Glomerular visceral epithelial cell (primary cell): ENCODE results near the gene COA8.

ENCODE experiments used
- DNase-seq: peaks from one replicate; pipeline ENCODE4 v3.0.0-alpha.2; 2016; ENCODE audit errors: extremely low spot score

COA8 gene

GRCh38 chr14:103536693-103537092 lies 26.1 kb upstream of the COA8 start:
- no peak for DNase-seq

GRCh38 chr14:103537175-103537990 lies 25.4 kb upstream of the COA8 start:
- no peak for DNase-seq

GRCh38 chr14:103538291-103539055 lies 24.3 kb upstream of the COA8 start:
- DNase-seq, result no peak

GRCh38 chr14:103539056-103539825 lies 23.5 kb upstream of the COA8 start:
- DNase-seq, result no peak

- DNase-seq, result no peak
Measured at GRCh38 chr14:103540821-103541708, 21.7 kb upstream of the COA8 start.

GRCh38 chr14:103541709-103542604 lies 20.8 kb upstream of the COA8 start:
- no peak for DNase-seq

- DNase-seq, result no peak
Measured at GRCh38 chr14:103542605-103543088, 20.1 kb upstream of the COA8 start.

GRCh38 chr14:103543140-103543539 lies 19.6 kb upstream of the COA8 start:
- no peak for DNase-seq

- no peak for DNase-seq
Measured at GRCh38 chr14:103543721-103544387, 18.9 kb upstream of the COA8 start.

- DNase-seq, result no peak
Measured at GRCh38 chr14:103544388-103545218, 18.2 kb upstream of the COA8 start.

- no peak for DNase-seq
Measured at GRCh38 chr14:103545219-103545914, 17.4 kb upstream of the COA8 start.

GRCh38 chr14:103545915-103546651 lies 16.7 kb upstream of the COA8 start:
- no peak for DNase-seq

- peak; percentile 73 for DNase-seq
Measured at GRCh38 chr14:103546652-103547454, 15.9 kb upstream of the COA8 start.

GRCh38 chr14:103547455-103547940 lies 15.3 kb upstream of the COA8 start:
- DNase-seq, result no peak

- no peak for DNase-seq
Measured at GRCh38 chr14:103547941-103548462, 14.8 kb upstream of the COA8 start.
